NOMO-1 treated with DMSO at 0.1 percent for 48 hours (cell line): ENCODE data around the gene TOX2.

ENCODE experiments used
- DNase-seq: peaks from one replicate; lab custom pipeline; 2025; ENCODE audit not compliant: unreplicated experiment; lab: John Stamatoyannopoulos, UW

Gene TOX2

DNA sequence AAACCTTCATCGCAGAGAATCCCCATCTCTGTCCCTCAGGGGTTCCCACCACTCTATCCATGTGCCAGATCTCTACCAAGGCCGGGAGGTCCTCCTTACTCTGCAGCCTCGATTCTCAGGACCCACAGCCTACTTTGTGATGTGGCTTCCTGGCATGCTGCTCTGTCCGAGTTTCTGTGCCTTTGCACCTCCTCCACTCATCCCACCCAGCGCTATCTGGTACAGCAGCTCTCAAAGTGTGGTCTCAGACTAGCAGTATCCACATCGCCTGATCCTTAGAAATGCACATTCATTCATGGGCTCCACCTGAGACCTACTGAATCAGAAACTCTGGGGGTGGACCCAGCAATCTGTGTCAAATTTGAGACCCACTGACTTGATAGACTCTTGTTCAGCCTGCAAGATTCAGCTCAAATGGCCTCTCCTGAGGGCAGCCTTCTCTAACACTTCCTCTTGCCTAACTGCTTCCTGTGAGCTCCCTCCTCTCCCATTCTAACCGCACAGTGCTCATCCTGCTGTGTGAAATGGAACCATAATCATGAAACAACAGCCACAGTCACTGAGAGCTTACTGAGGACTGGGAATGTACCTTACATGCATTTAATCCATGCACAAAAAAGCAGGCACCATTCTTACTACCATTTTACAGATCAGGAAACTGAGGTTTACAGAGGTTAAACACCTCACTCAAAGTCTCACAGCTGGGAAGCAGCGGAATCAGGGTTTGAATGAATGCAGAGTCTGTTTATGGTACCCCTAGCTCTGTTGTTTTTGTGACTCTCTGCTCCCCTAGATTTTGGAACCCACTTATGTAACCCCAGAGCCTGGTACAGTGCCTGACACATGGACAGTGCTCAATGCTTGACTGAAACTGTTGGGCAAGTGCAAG, 202.9 kb downstream of the TOX2 start:
- DNase-seq = no peak

DNA sequence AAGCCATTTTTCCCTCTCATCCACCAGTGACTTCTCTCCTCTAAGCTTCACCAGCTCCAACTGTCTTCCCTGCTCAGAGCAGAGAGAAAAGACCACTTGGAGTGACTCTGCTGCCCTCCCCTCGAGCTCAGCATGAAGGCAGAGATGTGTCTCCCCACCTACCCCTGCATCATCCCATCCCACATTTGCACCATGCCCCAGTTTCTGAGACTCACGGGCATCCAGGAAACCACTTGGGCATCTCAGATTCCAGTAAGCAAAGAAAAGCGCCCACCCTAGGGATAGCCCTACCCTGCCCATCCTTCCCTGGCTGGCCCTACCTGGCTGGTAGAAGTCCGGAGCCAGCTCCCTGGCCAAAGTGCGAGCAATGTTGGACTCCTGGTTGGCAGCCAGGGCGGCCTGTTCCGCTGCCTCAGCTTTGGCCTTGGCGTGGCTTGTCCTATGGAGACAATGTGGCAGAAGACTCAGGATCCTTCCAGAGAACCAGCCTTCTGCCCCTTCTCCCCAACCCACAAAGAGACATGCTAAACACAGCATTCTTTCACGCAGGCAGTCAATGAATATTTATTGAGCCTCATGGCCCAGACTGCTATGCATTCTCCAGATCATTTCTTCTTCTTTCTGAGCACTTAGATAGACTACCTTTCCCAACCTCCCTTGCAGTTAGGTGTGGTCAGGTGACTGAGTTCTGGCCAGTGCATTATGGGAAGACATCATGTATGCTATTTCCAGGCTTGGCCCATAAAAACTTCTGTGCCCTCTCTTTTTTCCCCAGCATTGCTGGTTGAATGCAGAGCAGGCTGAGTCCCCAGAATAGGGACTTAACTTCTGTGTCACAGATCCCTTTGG, 203.8 kb downstream of the TOX2 start:
- no peak for DNase-seq
